Measurements from ENCODE around the gene GABBR2.
A peak's percentile ranks its signal among the peaks of the same experiment; 100 is the strongest.

Gene GABBR2

GRCh38 chr9:98720402-98720801 is 11.7 kb upstream of the GABBR2 start:
- DNase-seq, result no peak

GRCh38 chr9:98719055-98719454 is 10.3 kb upstream of the GABBR2 start:
- no peak for DNase-seq

GRCh38 chr9:98714833-98715232 is 6.1 kb upstream of the GABBR2 start:
- no peak for DNase-seq

- DNase-seq, result no peak
These were observed 4.3 kb upstream of the GABBR2 start for GRCh38 chr9:98712987-98713386.

DNA sequence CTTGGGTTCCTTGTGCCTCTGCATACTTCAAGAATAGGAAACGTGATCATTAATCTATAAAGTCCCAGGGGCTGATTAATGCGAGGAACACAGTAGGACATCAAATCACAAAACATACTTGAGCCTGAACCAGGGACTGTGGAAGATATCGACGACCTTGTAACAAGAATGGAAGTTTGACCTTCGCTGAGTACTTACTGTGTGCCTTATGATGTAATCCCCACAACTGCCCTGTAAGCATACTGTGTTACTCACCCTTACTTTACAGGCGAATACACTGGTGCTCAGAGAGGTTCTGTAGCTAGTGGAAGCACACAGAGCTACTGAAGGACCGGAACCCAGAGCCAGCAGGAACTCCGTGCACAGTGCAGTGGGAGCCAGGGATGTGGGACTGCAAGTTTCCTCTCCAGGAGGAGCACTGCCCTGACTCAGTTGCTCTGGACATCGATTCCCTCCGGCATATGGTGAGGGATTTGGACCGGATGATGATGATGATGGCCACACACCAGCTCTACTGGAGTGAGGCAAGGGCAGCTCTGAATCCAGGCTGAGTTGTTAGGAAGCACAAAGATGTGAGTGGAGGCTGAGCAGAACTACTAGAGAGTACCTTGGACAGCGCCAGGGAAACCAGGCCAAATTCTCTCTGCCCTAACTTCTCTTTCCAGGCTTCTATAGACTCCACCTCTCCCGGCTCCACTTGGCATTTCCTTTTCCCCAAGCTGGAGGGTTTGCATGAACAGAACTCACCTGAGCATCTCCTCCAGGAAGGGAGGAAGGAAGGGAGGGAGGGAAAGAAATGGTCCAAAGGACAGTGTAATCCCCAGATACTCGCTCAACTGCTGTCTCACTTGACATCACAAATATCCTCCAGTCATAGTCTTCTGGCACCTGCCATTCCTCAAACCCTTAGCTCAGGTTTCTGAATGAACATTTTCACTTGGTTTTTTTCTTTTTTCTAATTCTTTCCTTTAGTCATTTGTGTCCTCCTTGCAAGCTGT is 1.5 kb upstream of the GABBR2 start:
- DNase-seq, result no peak

DNA sequence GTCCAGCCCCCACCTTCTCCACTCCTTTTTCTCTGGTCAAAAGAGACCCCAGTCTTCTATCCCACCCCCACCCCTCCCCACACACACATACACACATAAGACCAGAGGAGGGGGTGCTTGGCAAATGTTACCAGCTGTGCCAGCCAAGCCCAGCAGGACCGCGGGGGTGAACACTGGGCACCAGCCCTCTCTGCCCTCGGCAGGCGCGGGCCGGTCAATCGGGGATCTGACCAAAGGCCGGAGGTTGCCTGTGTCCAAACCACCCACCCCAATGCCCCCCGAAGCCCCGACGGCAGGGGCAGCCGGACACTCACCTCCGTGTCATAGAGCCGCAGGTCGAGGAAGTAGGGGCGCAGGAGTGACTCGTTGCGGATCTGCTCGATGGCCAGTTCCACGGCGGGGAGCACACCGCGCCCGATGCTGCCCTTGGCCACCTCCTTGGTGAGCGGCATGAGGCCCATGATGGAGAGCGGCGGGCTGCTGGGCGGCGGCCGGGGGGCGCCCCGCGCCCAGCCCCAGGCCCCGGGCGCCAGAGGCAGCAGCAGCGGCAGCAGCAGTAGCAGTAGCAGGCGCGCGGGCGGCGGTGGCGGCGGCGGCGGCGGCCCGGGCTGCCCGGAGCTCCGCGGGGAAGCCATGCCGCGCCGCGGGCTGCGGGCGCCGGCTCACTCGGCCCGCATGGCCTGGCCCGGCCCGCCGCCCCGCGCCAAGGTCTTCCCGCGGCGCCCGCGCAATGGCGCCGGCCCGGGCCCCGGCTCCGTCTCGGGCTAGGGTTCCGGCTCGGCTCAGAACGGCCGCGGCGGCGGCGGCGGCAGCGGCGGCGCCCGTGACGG is 417 bp downstream of the GABBR2 start:
- DNase-seq, result no peak

DNA sequence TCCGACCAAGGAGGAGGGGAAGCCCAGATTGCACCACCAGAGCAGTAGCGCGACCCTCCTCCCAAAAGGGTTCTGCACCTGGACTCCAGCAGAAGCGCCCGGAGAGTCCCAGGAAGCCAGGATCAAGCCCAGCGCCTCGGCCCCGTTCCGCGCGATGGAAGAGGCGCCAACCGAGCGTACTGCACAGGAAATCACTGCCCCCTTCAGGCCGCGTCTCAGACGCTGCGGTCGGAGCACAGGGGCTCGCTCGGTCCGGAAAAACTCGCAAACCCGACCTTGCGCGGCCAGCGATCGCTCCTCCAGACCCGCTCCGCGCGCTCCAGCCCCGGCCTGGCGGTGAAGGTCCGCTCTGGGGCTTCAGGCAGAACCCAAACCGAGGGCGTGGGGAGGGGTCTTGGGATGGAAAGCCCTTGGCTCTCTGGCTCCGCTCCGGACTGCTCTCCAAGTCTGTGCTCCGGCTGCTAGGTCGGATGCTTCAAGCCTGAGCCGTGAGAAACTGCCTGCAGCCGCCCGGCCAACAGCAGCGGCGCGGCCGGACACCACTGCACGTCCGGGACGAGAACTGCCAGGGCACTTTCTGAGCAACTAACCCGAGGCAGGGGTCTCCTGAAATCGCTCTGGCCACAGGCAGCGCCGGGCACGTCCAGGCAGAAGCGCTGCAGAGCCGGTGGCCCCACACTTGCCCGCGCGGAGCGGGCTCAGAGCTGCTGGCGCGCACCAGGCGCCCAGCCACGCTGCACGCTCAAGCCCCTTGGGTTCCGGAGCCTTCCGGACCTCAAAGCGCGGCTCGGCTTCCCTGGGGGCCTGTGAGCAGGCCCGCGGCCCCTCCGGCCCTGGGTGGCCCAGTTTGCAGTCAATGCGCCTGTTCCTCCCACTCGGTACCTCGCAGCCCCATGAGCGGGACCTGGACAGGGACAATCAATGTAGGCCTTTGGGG is 1.3 kb downstream of the GABBR2 start:
- DNase-seq, result peak; percentile 87

DNA sequence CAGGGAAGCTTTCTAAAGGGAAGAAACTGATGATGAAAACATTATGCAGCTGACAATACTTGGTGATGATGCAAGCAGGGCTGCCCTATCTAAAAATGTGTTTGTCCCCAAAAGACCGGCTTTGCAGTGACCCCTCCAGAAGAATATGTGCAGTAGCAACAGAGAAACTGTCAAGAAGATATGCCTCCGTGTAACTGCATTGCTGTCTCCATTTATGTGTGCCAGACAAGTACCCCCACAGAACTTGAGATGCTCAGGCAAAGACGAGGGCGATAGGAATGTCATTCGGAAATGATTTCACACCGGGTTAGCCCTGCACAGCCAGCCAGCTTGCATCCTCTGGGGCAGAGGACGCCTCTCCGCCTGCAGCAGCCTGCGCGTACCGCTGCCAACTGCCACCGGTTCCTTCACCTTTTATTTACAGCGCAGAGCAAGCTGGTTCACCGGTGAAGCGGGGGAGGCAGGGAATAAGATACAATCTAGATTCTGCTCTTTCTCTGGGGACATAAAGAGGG is 2.0 kb downstream of the GABBR2 start:
- peak; percentile 73 for DNase-seq

DNA sequence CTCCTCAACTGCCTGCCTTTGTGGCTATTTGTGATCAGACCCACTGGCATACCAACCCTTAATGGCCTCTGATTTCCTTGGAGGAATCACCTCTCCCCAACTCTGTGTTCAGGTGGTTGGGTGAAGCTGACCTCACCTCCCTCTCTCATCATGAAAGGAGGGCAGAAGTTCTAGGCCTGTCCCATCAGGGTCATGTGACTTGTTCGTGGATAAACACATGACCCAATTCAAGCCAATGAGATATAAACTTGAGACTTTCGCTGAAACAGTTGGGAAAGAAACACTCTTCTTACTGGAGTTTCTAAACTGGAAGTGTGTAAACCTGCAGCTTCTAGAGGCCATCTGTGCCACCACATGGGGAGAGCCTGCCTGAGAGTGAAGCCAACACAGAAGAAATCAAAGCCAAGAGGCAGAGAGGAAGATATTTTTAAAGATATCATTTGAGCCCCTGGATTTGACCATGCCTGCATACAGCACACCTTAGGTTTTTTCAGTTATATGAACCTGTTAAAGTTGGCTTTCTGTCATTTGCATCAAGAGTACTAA is 5.8 kb downstream of the GABBR2 start:
- DNase-seq, result peak; percentile 22

- DNase-seq, result no peak
These were observed 6.4 kb downstream of the GABBR2 start for GRCh38 chr9:98702340-98702739.

GRCh38 chr9:98701576-98701975 is 7.2 kb downstream of the GABBR2 start:
- peak; percentile 46 for DNase-seq

GRCh38 chr9:98700801-98701200 is 7.9 kb downstream of the GABBR2 start:
- DNase-seq, result no peak

DNA sequence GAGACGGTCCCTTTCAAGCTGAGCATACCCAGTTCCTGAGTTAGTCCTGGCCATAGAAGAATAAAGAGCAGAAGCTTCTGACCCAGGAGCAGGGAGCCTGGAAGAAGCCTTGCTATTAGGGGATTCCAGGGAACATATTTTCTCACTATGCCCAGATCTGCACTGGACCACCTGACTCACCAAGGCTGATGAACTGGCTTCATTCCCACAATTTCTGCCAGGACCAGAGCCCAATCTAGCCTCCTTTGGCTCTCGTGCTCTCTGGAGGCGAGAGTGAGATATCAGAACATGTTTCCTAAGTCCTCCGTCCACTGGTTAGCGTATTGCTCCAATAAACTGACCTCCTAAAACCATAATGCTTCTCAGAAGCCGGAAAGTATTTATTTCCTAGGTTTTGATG is 9.9 kb downstream of the GABBR2 start:
- DNase-seq, result no peak

- no peak for DNase-seq
These were observed 13.8 kb downstream of the GABBR2 start for GRCh38 chr9:98694943-98695342.

DNA sequence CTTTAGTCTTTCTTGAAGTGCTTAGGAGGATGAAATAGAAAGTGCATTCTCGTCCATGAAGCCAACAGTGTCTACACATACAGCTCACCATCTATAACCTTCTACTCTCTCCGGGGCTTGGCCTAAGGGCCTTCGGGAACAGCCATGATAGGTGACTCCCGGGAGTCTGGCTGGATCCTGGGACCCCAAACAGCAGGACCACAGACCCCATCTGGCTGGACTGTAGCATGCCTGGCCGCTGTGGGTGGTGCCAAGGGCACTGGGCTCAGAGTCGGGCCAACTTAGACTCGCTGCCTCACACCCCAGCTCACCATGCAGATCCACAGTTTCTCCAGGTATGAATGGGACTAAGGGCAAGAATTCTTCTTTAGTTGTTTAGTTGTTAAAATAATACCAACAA is 16.3 kb downstream of the GABBR2 start:
- DNase-seq, result no peak

DNA sequence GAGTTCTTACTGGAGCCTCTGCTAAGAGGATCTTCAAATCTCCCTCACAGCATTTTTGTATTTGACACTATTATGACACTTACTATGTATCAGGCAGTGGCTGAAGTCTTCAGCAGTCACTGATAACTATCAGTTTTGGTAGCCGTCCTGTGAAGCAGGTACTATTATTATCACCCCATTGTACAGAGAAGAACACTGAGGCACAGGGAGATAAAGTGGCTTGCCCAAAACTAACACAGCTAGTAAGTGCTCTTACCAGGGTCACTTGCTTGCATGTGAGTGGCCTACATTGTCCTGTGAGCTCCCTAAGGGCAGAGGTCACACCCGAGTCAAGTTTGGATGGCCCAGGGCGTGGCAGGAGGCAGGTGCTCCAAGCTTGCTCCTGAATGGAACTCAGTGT is 16.8 kb downstream of the GABBR2 start:
- DNase-seq, result no peak

- no peak for DNase-seq
These were observed 18.0 kb downstream of the GABBR2 start for GRCh38 chr9:98690686-98691085.

- DNase-seq, result no peak
These were observed 19.8 kb downstream of the GABBR2 start for GRCh38 chr9:98688710-98689495.

DNA sequence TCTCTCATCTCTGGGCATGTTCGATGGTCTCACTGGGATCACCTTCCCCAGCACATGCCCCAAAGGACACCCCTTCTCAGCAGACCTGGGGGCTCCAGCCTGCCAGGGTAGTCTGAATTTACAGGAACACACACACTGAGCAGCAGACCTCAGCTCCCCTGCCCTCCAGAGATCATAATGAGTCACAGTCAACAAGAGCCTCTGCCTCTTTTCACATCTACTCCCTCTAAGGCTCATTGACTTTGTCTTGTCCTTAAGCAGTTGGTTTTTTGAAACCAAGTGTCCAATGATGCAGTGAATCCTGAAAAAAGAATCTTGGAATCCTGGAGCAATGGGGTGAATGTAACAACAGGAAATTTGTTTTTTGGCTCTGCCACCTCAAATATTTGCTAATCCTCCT is 20.8 kb downstream of the GABBR2 start:
- DNase-seq, result no peak

DNA sequence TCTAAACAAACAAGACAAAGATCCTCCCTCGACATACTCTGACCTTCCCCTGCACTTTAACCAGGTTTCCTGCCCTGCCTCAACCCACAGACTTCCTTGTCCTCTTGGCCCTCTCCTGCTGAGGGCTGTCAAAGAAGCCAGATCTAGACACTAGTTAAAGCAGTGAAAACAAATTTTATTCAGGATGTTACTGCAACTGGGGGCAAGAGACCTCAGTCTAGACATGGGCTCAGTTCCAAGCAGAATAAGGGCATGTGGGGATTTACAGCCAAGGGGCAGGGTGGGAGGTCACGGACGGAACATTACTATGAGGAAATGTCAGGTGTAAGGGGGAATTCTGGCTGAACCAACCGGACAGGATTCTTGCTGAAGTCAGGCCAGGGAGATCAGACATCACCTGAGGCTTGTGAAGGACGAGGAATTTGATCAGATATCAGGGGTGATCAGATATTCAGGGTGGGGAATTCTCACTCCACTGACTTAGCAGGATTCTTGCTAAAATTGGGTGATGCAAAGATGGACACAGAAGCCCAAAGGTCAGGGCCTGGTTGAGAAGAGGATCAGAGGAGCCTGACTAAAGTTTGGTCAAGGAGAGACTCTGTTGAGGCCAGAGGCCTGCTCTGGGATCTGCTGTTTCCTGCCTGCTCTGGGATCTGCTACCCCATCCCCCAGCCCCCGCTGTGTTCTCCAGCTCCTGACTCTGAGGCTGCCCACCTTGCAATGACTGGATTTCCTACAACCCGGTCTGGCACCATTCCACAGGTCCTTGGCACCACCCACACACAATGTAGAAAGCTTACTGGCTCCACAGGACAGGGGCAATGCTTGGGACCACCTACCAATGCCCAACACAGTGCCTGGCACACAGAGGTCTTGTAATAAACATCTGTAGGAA is 21.5 kb downstream of the GABBR2 start:
- no peak for DNase-seq
